K562 (cell line): ENCODE measurements around the gene RNF212B. TPM values are rescaled to one million over a fixed set of nuclear protein-coding genes. Genes with fewer than 3 reads are reported as not detected.

Experiments
- FOXM1 ChIP-seq, 2 experiments: fragments of 450-650 bp in 1 of 2; sonication (generic) in 1 of 2; formaldehyde crosslinking in 1 of 2; IDR thresholded peaks; 2 replicates each; pipeline versions ENCODE4 v1.6.1 to v1.9.0; 2017 to 2022; ENCODE audit warnings: low read depth in 2 of 2, mild to moderate bottlenecking in 2 of 2, missing genetic modification reagents in 1 of 2, moderate library complexity in 1 of 2
- HCFC1 ChIP-seq: IDR thresholded peaks from 2 replicates; pipeline ENCODE4 v1.6.1; 2012; ENCODE audit warnings: low read depth, low read length, improper control_type of control experiment
- MBD2 ChIP-seq: sonication (generic); IDR thresholded peaks from 2 replicates; pipeline ENCODE4 v1.6.1; 2016; ENCODE audit warnings: low read depth, borderline replicate concordance
- MTA1 ChIP-seq: fragments of 450-650 bp; IDR thresholded peaks from 2 replicates; pipeline ENCODE4 v1.6.1; 2017; ENCODE audit warnings: borderline replicate concordance
- NFXL1 ChIP-seq: fragments of 450-650 bp; formaldehyde crosslinking; IDR thresholded peaks from 2 replicates; pipeline ENCODE4 v1.4.0; 2021; ENCODE audit warnings: mild to moderate bottlenecking
- NR2C1 ChIP-seq, 2 experiments: fragments of 450-650 bp; IDR thresholded peaks; 2 replicates each; pipeline ENCODE4 v1.6.1; 2017; ENCODE audit warnings: mild to moderate bottlenecking in 2 of 2, antibody characterized with exemption in 1 of 2, inconsistent platforms in 1 of 2, missing compliant biosample characterization in 1 of 2, missing genetic modification characterization in 1 of 2
- PHTF2 ChIP-seq: fragments of 250-450 bp; sonication (Bioruptor Pico); IDR thresholded peaks from 2 replicates; pipeline ENCODE4 v1.5.0; 2021; ENCODE audit warnings: mild to moderate bottlenecking
- SMARCC2 ChIP-seq: fragments of 450-650 bp; IDR thresholded peaks from 2 replicates; pipeline ENCODE4 v1.6.1; 2017; ENCODE audit warnings: antibody characterized with exemption, moderate library complexity, mild to moderate bottlenecking, low read depth
- SNIP1 ChIP-seq: fragments of 450-650 bp; IDR thresholded peaks from 2 replicates; pipeline ENCODE4 v1.7.1; 2017; ENCODE audit warnings: low read depth, mild to moderate bottlenecking
- SREBF2 ChIP-seq: sonication (generic); formaldehyde crosslinking; IDR thresholded peaks from 2 replicates; pipeline ENCODE4 v1.4.0; 2020; ENCODE audit warnings: mild to moderate bottlenecking, missing genetic modification reagents
- STAT5A ChIP-seq: IDR thresholded peaks from 2 replicates; pipeline ENCODE4 v1.6.1; 2012; ENCODE audit warnings: low read length, inconsistent platforms, borderline replicate concordance
- TBL1XR1 ChIP-seq, 2 experiments: IDR thresholded peaks; 2 replicates each; pipeline ENCODE4 v1.6.1; 2012; ENCODE audit warnings: improper control_type of control experiment in 2 of 2, low read length in 2 of 2, mild to moderate bottlenecking in 1 of 2
- TCF7L2 ChIP-seq: fragments of 150-350 bp; IDR thresholded peaks from 2 replicates; pipeline ENCODE4 v1.6.1; 2016; ENCODE audit warnings: low read depth, mild to moderate bottlenecking, low read length, moderate library complexity
- ZBTB17 ChIP-seq: fragments of 450-650 bp; formaldehyde crosslinking; IDR thresholded peaks from 2 replicates; pipeline ENCODE4 v1.4.0; 2020; ENCODE audit warnings: mild to moderate bottlenecking
- ZNF75A ChIP-seq: fragments of 450-650 bp; formaldehyde crosslinking; IDR thresholded peaks from 2 replicates; pipeline ENCODE4 v1.4.0; 2020; ENCODE audit warnings: mild to moderate bottlenecking
- ZZZ3 ChIP-seq: fragments of 450-650 bp; IDR thresholded peaks from 2 replicates; pipeline ENCODE4 v1.6.1; 2016; ENCODE audit warnings: antibody characterized with exemption, mild to moderate bottlenecking, moderate library complexity
- polyA plus RNA-seq, 8 experiments: library from polyadenylated mRNA; depleted of rRNA in 4 of 8; stranded (reverse) in 5 of 8; unstranded in 3 of 8; fragments of >200 nt; fragmentation: Nextera tagmentation in 2 of 8; fragmentation: Illumina TruSeq in 1 of 8; extraction: Ambion mirVana in 2 of 8; extraction: Trizol in 1 of 8; gene quantifications; 2 replicates each; pipeline versions ENCODE4 v1.2.1 to v1.2.3, GENCODE V29; 2011 to 2014; ENCODE audit warnings: inconsistent platforms in 1 of 8, missing spikeins in 1 of 8
- total RNA-seq, 7 experiments: library from RNA; depleted of rRNA in 6 of 7; stranded (reverse); fragments of >200 nt in 6 of 7; fragmentation: Illumina TruSeq in 2 of 7; extraction: Trizol in 2 of 7; gene quantifications; 2 replicates each; pipeline versions ENCODE4 v1.2.1 to v1.2.3, GENCODE V29; 2011 to 2021; ENCODE audit warnings: low replicate concordance in 1 of 7
- TF ChIP-seq, protein P1 (sequence below): sonication (generic); formaldehyde crosslinking; IDR thresholded peaks from 2 replicates; pipeline ENCODE4 v1.8.0; 2022; ENCODE audit warnings: missing genetic modification reagents, mild to moderate bottlenecking, borderline replicate concordance
- TF ChIP-seq, protein P2 (sequence below): fragments of 450-650 bp; IDR thresholded peaks from 2 replicates; pipeline ENCODE4 v1.6.1; 2018; ENCODE audit not compliant: partially characterized antibody
- TF ChIP-seq, protein P3 (sequence below), 2 experiments: fragments of 450-650 bp in 1 of 2; sonication (generic) in 1 of 2; formaldehyde crosslinking in 1 of 2; IDR thresholded peaks in 1 of 2; conservative IDR thresholded peaks in 1 of 2; 2 replicates each; pipeline versions ENCODE4 v1.6.1 to v1.8.1; 2016 to 2023; ENCODE audit warnings: mild to moderate bottlenecking in 2 of 2, moderate library complexity in 2 of 2, inconsistent platforms in 1 of 2, missing genetic modification reagents in 1 of 2
- TF ChIP-seq, protein P4 (sequence below): sonication (generic); formaldehyde crosslinking; IDR thresholded peaks from 2 replicates; pipeline ENCODE4 v1.8.1; 2022; ENCODE audit warnings: missing genetic modification reagents

Gene RNF212B
- total and polyA plus RNA-seq, 9 of the 15 experiments (the other 6 are each of a cell fraction or from before 2014, with no cell fraction given) = 0.15 to 0.43 (median 0.27) TPM; not detected in 3

DNA sequence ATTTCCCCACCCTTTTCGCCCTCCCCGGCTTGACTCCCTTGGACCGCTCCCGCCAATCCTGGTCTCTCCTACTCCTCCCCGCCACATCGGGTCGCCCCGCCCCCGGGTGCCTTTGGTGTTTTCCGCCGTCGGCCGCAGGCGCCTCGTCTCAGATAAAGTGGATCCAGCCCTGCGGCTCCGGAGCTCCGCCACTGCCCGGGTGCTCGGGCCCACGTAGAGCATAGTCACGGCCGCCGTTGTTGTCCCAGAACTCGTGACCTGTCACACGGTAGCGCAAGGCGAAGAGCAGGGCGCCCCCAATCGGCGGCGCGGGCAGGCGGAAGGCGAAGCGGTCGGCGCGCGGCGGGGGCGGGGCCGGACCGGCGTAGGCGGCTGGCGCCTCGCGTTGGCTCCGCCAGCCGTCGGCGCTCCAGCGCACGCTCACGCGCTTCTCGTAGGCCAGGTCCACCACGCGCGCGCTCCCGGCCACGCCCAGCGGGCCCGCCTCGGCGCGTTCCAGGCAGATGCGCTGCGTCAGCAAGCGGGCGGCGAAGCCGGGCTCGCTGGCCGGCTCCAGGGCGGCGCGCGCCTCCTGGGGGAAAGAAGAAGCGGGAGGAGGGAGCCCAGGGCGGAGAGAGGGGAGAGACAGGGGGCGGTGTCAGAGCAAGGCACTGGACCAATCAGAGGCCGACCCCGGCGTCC is 63.7 kb downstream of the RNF212B start (continued):
- TF ChIP-seq FOXM1 (IDR thresholded peaks at IDR 0.05; ENCODE audit: low read depth) = no peak
- TF ChIP-seq FOXM1 (CRISPR knock-in tag; IDR thresholded peaks at IDR 0.05; ENCODE audit: low read depth) = no peak; the same call in 1 of the 2 replicates
- TF ChIP-seq ZNF75A = no peak
- TF ChIP-seq PHTF2 = no peak
- TF ChIP-seq, protein P1, sequence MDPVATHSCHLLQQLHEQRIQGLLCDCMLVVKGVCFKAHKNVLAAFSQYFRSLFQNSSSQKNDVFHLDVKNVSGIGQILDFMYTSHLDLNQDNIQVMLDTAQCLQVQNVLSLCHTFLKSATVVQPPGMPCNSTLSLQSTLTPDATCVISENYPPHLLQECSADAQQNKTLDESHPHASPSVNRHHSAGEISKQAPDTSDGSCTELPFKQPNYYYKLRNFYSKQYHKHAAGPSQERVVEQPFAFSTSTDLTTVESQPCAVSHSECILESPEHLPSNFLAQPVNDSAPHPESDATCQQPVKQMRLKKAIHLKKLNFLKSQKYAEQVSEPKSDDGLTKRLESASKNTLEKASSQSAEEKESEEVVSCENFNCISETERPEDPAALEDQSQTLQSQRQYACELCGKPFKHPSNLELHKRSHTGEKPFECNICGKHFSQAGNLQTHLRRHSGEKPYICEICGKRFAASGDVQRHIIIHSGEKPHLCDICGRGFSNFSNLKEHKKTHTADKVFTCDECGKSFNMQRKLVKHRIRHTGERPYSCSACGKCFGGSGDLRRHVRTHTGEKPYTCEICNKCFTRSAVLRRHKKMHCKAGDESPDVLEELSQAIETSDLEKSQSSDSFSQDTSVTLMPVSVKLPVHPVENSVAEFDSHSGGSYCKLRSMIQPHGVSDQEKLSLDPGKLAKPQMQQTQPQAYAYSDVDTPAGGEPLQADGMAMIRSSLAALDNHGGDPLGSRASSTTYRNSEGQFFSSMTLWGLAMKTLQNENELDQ = no peak
- no peak for TF ChIP-seq NR2C1 (IDR thresholded peaks at IDR 0.05)
- peak; percentile 52 for TF ChIP-seq NR2C1 (tag; IDR thresholded peaks at IDR 0.05)
- TF ChIP-seq MBD2 = peak; percentile 54
- peak in 1 of 2 experiments; percentile 25; a peak in 1 of 4 replicates for TF ChIP-seq TBL1XR1 (IDR thresholded peaks at IDR 0.05; ENCODE audit: low read length in 2 of 2)
- 0 out of 2 replicates have a peak, but pooled peaks have one; percentile 24 for TF ChIP-seq ZBTB17 (CRISPR knock-in tag)
- no peak for TF ChIP-seq ZZZ3
- peak; percentile 70 for TF ChIP-seq MTA1
- no peak for TF ChIP-seq SMARCC2
- TF ChIP-seq NFXL1 (CRISPR knock-in tag) = no peak
- TF ChIP-seq HCFC1 = peak; percentile 74
- TF ChIP-seq STAT5A = no peak
- no peak for TF ChIP-seq SNIP1
- TF ChIP-seq, protein P2, sequence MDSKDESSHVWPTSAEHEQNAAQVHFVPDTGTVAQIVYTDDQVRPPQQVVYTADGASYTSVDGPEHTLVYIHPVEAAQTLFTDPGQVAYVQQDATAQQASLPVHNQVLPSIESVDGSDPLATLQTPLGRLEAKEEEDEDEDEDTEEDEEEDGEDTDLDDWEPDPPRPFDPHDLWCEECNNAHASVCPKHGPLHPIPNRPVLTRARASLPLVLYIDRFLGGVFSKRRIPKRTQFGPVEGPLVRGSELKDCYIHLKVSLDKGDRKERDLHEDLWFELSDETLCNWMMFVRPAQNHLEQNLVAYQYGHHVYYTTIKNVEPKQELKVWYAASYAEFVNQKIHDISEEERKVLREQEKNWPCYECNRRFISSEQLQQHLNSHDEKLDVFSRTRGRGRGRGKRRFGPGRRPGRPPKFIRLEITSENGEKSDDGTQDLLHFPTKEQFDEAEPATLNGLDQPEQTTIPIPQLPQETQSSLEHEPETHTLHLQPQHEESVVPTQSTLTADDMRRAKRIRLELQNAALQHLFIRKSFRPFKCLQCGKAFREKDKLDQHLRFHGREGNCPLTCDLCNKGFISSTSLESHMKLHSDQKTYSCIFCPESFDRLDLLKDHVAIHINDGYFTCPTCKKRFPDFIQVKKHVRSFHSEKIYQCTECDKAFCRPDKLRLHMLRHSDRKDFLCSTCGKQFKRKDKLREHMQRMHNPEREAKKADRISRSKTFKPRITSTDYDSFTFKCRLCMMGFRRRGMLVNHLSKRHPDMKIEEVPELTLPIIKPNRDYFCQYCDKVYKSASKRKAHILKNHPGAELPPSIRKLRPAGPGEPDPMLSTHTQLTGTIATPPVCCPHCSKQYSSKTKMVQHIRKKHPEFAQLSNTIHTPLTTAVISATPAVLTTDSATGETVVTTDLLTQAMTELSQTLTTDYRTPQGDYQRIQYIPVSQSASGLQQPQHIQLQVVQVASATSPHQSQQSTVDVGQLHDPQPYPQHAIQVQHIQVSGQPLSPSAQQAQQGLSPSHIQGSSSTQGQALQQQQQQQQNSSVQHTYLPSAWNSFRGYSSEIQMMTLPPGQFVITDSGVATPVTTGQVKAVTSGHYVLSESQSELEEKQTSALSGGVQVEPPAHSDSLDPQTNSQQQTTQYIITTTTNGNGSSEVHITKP = peak; percentile 51
- no peak; the same call in 1 of the 2 replicates for TF ChIP-seq TCF7L2
- no peak for TF ChIP-seq SREBF2
- TF ChIP-seq, protein P3, sequence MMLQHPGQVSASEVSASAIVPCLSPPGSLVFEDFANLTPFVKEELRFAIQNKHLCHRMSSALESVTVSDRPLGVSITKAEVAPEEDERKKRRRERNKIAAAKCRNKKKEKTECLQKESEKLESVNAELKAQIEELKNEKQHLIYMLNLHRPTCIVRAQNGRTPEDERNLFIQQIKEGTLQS (IDR thresholded peaks at IDR 0.05) = no peak
- TF ChIP-seq, protein P3 (CRISPR knock-in tag; conservative IDR thresholded peaks at IDR 0.05) = no peak
- TF ChIP-seq, protein P4, sequence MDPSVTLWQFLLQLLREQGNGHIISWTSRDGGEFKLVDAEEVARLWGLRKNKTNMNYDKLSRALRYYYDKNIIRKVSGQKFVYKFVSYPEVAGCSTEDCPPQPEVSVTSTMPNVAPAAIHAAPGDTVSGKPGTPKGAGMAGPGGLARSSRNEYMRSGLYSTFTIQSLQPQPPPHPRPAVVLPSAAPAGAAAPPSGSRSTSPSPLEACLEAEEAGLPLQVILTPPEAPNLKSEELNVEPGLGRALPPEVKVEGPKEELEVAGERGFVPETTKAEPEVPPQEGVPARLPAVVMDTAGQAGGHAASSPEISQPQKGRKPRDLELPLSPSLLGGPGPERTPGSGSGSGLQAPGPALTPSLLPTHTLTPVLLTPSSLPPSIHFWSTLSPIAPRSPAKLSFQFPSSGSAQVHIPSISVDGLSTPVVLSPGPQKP = no peak
